ENCODE data around the gene KCNQ1. TPM values are rescaled to one million over a fixed set of nuclear protein-coding genes. Genes with fewer than 3 reads are reported as not detected.

KCNQ1 gene
- total RNA-seq, 4 donors from 2014 or later, result 0.81 to 2.2 (median 1.6) TPM

- no peak overlapping the region for H3K4me3 ChIP-seq (ENCODE audit: low read depth, poor library complexity, severe bottlenecking)
- intact Hi-C loops (cut with DNase I; ENCODE audit: low total_unique reads), result no loop called here
- TF ChIP-seq, protein P1, sequence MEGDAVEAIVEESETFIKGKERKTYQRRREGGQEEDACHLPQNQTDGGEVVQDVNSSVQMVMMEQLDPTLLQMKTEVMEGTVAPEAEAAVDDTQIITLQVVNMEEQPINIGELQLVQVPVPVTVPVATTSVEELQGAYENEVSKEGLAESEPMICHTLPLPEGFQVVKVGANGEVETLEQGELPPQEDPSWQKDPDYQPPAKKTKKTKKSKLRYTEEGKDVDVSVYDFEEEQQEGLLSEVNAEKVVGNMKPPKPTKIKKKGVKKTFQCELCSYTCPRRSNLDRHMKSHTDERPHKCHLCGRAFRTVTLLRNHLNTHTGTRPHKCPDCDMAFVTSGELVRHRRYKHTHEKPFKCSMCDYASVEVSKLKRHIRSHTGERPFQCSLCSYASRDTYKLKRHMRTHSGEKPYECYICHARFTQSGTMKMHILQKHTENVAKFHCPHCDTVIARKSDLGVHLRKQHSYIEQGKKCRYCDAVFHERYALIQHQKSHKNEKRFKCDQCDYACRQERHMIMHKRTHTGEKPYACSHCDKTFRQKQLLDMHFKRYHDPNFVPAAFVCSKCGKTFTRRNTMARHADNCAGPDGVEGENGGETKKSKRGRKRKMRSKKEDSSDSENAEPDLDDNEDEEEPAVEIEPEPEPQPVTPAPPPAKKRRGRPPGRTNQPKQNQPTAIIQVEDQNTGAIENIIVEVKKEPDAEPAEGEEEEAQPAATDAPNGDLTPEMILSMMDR (IDR thresholded peaks at IDR 0.05), result no peak
- TF ChIP-seq POLR2A (IDR thresholded peaks at IDR 0.05), result no peak
- no peak for DNase-seq (ENCODE audit: low spot score in 2 of 2)
- WGBS, 2 donors, result 92 to 94% methylated on average over 9 of the region's 9 CpGs
Measured at GRCh38 chr11:2714463-2714800, 269.6 kb downstream of the KCNQ1 start.

DNA sequence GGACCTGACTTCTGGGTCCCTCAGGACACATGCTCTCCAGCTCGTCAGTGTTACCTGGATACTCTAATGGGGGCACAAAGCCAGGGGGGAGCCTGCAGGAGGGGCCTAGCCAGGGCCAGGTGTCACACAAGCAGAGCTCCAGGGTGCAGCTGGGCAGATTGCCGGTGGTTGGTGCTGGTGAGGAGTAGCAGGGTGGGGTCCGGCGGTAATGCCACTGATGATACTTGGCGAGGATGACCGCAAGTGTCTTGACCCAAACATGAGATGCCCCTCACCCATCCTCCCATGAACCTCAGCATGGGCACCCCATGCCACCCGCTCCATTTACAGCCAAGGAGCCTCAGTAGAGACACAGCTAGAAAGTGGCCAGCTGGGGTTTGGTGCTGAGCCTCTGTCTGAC is 270.1 kb downstream of the KCNQ1 start:
- 95 to 97% methylated on average over 7 of the region's 7 CpGs for WGBS, 2 donors
- H3K4me3 ChIP-seq (ENCODE audit: low read depth, poor library complexity, severe bottlenecking), result no peak overlapping the region
- intact Hi-C loops (cut with DNase I; ENCODE audit: low total_unique reads), result no loop called here
- no peak for DNase-seq (ENCODE audit: low spot score in 2 of 2)
- TF ChIP-seq, protein P1 (IDR thresholded peaks at IDR 0.05), result no peak
- no peak for TF ChIP-seq POLR2A (IDR thresholded peaks at IDR 0.05)

GRCh38 chr11:2715716-2716350 is 271.0 kb downstream of the KCNQ1 start:
- DNase-seq (ENCODE audit: low spot score in 2 of 2), result no peak
- TF ChIP-seq POLR2A (IDR thresholded peaks at IDR 0.05), result no peak
- TF ChIP-seq, protein P1 (IDR thresholded peaks at IDR 0.05), result no peak
- intact Hi-C loops (cut with DNase I; ENCODE audit: low total_unique reads), result no loop called here
- WGBS, 2 donors, result 91 to 92% methylated on average over 15 of the region's 15 CpGs
- H3K4me3 ChIP-seq (ENCODE audit: low read depth, poor library complexity, severe bottlenecking), result no peak overlapping the region

GRCh38 chr11:2716376-2717095 is 271.7 kb downstream of the KCNQ1 start:
- no peak overlapping the region for H3K4me3 ChIP-seq (ENCODE audit: low read depth, poor library complexity, severe bottlenecking)
- no peak for DNase-seq (ENCODE audit: low spot score in 2 of 2)
- 69 to 77% methylated on average over 8 to 12 of the region's 14 CpGs for WGBS, 2 donors
- intact Hi-C loops (cut with DNase I; ENCODE audit: low total_unique reads), result no loop called here
- TF ChIP-seq, protein P1 (IDR thresholded peaks at IDR 0.05), result no peak
- no peak for TF ChIP-seq POLR2A (IDR thresholded peaks at IDR 0.05)

- no peak for TF ChIP-seq POLR2A (IDR thresholded peaks at IDR 0.05)
- TF ChIP-seq, protein P1 (IDR thresholded peaks at IDR 0.05), result no peak
- H3K4me3 ChIP-seq (ENCODE audit: low read depth, poor library complexity, severe bottlenecking), result no peak overlapping the region
- no peak for DNase-seq (ENCODE audit: low spot score in 2 of 2)
- intact Hi-C loops (cut with DNase I; ENCODE audit: low total_unique reads), result no loop called here
- 55 to 66% methylated on average over 22 of the region's 22 CpGs for whole genome bisulfite sequencing, 2 donors
Measured at GRCh38 chr11:2717561-2718325, 272.9 kb downstream of the KCNQ1 start.

Data from lower leg skin (tissue), 4 donors.